PC-3 (cell line): ENCODE data around the gene ZMIZ1. TPM values are rescaled to one million over a fixed set of nuclear protein-coding genes. Genes with fewer than 3 reads are reported as not detected.

Experiments
- ATAC-seq: fragments of 200-7000 bp; cut with Tn5 transposase; 2 replicates; pipeline ENCODE4 v1.9.1; 2020; ENCODE audit warnings: mild to moderate bottlenecking, moderate library complexity
- BruUV-seq: library from RNA; stranded (reverse); fragments of 400-500 nt; replicated peaks from 2 replicates; lab custom pipeline; 2021; lab: Mats Ljungman, UMichigan
- CTCF ChIA-PET: fragments of 300-600 bp; sonication (Branson Sonifier 250); formaldehyde crosslinking; loops from one replicate; lab custom pipeline; 2022; ENCODE audit warnings: antibody characterized with exemption; lab: Charles Lee
- POLR2A ChIA-PET: fragments of 300-600 bp; sonication (Branson Sonifier 250); formaldehyde crosslinking; loops from one replicate; lab custom pipeline; 2022; ENCODE audit warnings: antibody characterized with exemption; ENCODE audit not compliant: unreplicated experiment; lab: Charles Lee
- DNase-seq: peaks from one replicate; pipeline ENCODE4 v3.0.0-alpha.2; 2015
- H2AFZ ChIP-seq: fragments of 300-600 bp; sonication (generic); 2 replicates; pipeline ENCODE4 v1.6.0; 2016; ENCODE audit warnings: antibody characterized with exemption, low read length
- H3F3A ChIP-seq: fragments of 300-600 bp; sonication (generic); one replicate; pipeline ENCODE4 v1.6.0; 2017; ENCODE audit warnings: antibody characterized with exemption, low read length, control low read depth, mild to moderate bottlenecking; ENCODE audit not compliant: unreplicated experiment
- H3K27ac ChIP-seq: fragments of 300-600 bp; sonication (generic); 2 replicates; pipeline ENCODE4 v1.5.1; 2016; ENCODE audit warnings: mild to moderate bottlenecking, low read length
- H3K27me3 ChIP-seq: fragments of 300-600 bp; sonication (generic); 2 replicates; pipeline ENCODE4 v1.6.1; 2016; ENCODE audit warnings: low read length, mixed read lengths
- H3K36me3 ChIP-seq: fragments of 300-600 bp; sonication (generic); 2 replicates; pipeline ENCODE4 v1.6.1; 2016; ENCODE audit warnings: low read depth, mixed run types, low read length, mixed read lengths
- H3K4me1 ChIP-seq: fragments of 300-600 bp; sonication (generic); 2 replicates; pipeline ENCODE4 v1.5.1; 2016; ENCODE audit warnings: low read length; ENCODE audit not compliant: insufficient read depth
- H3K4me2 ChIP-seq: fragments of 300-600 bp; sonication (generic); 2 replicates; pipeline ENCODE4 v1.6.0; 2016; ENCODE audit warnings: low read length
- H3K4me3 ChIP-seq: fragments of 300-600 bp; sonication (generic); 2 replicates; pipeline ENCODE4 v1.5.1; 2016; ENCODE audit warnings: mild to moderate bottlenecking, low read length, mixed read lengths
- H3K79me2 ChIP-seq: fragments of 300-600 bp; sonication (generic); 2 replicates; pipeline ENCODE4 v1.6.1; 2017; ENCODE audit warnings: low read length, mixed read lengths
- H3K9ac ChIP-seq: fragments of 300-600 bp; sonication (generic); 2 replicates; pipeline ENCODE4 v1.6.0; 2016; ENCODE audit warnings: mild to moderate bottlenecking, low read length
- H3K9me2 ChIP-seq: fragments of 300-600 bp; sonication (generic); replicated peaks from 2 replicates; pipeline ENCODE4 v1.6.1; 2016; ENCODE audit warnings: mixed run types, low read length, mixed read lengths
- H3K9me3 ChIP-seq: fragments of 300-600 bp; sonication (generic); 2 replicates; pipeline ENCODE4 v1.6.1; 2016; ENCODE audit warnings: low read length, mixed read lengths
- H4K20me1 ChIP-seq: fragments of 300-600 bp; sonication (generic); 2 replicates; pipeline ENCODE4 v1.6.1; 2016; ENCODE audit warnings: low read length, mixed read lengths
- EZH2 ChIP-seq: fragments of 300-600 bp; sonication (generic); IDR thresholded peaks from one replicate; pipeline ENCODE4 v1.6.1; 2017; ENCODE audit warnings: antibody characterized with exemption, mild to moderate bottlenecking, low read length; ENCODE audit not compliant: unreplicated experiment
- EZH2phosphoT487 ChIP-seq: fragments of 300-600 bp; sonication (generic); IDR thresholded peaks from 2 replicates; pipeline ENCODE4 v1.6.1; 2018; ENCODE audit warnings: mild to moderate bottlenecking, antibody characterized with exemption, low read length, borderline replicate concordance
- intact Hi-C: fragments of 100-400 bp; cut with micrococcal nuclease; formaldehyde crosslinking; loops from 2 replicates; pipeline ENCODE4 v1.9.0; 2023
- total RNA-seq: library from RNA; depleted of rRNA; stranded (reverse); fragments of >200 nt; gene quantifications from 2 replicates; pipeline ENCODE4 v1.2.3, GENCODE V29; 2014
- TF ChIP-seq, protein P1 (sequence below): fragments of 300-600 bp; sonication (generic); conservative IDR thresholded peaks from 2 replicates; pipeline ENCODE4 v1.5.1; 2017; ENCODE audit warnings: antibody characterized with exemption, low read depth, mild to moderate bottlenecking, low read length

Gene ZMIZ1
- total RNA-seq, 1 experiment from 2014 or later: 55.4 TPM

DNA sequence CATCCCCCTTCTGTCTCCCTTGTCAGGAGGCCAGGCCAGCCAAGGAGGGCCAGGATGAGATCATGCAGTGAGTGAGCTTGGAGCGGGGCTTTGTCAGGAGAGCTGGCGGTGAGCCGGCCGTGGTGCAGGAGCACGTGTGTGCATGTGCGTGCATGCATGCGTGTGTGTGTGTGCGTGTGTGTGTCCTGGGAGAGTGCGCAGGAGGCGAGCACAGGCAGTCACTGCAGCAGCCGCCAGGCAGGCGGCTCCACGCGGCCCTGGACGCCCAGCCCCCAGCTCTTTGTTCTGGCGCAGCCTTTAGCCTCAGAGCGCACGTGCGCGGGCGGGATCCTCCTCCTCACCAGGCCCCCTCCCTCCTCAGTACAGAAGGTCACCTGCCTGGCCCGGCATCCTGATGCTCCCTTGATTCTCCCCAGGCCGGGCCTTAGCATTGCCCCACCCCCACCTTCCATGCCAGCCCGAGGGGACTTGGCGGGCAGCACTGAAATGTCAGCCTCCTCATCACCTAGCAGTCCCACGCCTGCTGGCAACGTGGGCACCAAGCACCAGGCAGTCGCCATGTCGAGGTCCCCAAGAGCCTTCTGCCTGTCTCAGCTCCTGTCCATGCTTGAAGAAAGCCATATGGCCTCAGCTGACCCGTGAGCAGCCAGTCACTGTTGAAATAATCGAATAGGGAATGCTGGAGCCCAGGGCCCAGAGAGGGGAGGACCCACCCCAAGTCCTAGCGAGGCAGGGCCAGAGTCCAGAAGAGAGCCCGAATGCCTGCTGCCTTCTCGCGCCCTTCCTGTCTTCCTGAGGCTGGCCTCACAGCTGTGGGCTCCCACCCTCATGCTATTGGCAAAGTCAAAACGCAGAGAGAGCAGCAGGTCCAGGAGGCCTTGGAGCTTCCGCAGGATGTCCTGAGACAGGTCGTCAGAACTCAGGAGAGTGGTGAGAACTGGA, 152.6 kb downstream of the ZMIZ1 start:
- Histone ChIP-seq H3K27me3 (no peaks in the 10 kb centered on the region), H3K36me3 (peaks cover 35% of the 10 kb centered on the region), H3K9me2 (no peaks in the 10 kb centered on the region), H3K9ac (no peak overlapping the region), H2AFZ (no peak overlapping the region), H3K4me1 (no peaks in the 10 kb centered on the region), H3F3A (no peaks in the 10 kb centered on the region), H3K27ac (no peak overlapping the region), H3K4me2 (no peak overlapping the region), H3K79me2 (no peaks in the 10 kb centered on the region), H3K4me3 (no peak overlapping the region), H3K9me3 (no peaks in the 10 kb centered on the region), H4K20me1 (no peaks in the 10 kb centered on the region)
- BruUV-seq: no TSS peak
- CTCF ChIA-PET: no interaction called here
- DNase-seq (no peak), ATAC-seq (no peak)
- intact Hi-C loops: no loop called here
- POLR2A ChIA-PET: no interaction called here
- TF ChIP-seq, protein P1, sequence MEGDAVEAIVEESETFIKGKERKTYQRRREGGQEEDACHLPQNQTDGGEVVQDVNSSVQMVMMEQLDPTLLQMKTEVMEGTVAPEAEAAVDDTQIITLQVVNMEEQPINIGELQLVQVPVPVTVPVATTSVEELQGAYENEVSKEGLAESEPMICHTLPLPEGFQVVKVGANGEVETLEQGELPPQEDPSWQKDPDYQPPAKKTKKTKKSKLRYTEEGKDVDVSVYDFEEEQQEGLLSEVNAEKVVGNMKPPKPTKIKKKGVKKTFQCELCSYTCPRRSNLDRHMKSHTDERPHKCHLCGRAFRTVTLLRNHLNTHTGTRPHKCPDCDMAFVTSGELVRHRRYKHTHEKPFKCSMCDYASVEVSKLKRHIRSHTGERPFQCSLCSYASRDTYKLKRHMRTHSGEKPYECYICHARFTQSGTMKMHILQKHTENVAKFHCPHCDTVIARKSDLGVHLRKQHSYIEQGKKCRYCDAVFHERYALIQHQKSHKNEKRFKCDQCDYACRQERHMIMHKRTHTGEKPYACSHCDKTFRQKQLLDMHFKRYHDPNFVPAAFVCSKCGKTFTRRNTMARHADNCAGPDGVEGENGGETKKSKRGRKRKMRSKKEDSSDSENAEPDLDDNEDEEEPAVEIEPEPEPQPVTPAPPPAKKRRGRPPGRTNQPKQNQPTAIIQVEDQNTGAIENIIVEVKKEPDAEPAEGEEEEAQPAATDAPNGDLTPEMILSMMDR: no peak
- TF ChIP-seq EZH2: no peak
- TF ChIP-seq EZH2phosphoT487: no peak

DNA sequence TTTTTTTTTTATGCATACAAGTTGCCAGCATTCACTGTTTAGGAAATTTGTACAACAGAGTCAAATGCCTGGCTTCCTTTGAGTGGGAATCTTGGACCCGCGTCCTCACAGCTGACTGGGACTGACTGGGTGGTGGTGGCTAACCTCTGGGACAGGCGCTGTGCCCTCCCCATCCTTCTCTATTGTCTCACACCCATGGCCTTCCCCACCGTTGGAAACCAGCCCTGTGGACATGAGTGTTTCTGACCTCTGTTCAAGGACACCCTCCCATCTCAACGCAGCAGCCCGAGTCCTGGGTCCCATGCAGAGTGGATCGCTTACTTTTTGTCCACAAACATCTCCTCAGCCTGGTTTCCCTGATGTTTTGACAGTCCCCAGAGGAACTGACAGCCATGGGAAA, 153.4 kb downstream of the ZMIZ1 start:
- H3K27ac ChIP-seq: no peak overlapping the region
- ATAC-seq: no peak

More for the DNA sequence above, 153.4 kb downstream of the ZMIZ1 start:
- no peaks in the 10 kb centered on the region for H3K9me2 ChIP-seq
- no peaks in the 10 kb centered on the region for H3K79me2 ChIP-seq
- DNase-seq: no peak
- CTCF ChIA-PET: no interaction called here
- no peaks in the 10 kb centered on the region for H4K20me1 ChIP-seq
- TF ChIP-seq, protein P1: no peak
- TF ChIP-seq EZH2 (no peak), EZH2phosphoT487 (no peak)
- H3K4me2 ChIP-seq: no peak overlapping the region
- H3F3A ChIP-seq: no peaks in the 10 kb centered on the region
- H3K4me3 ChIP-seq: no peak overlapping the region
- intact Hi-C loops: no loop called here
- H3K4me1 ChIP-seq: no peaks in the 10 kb centered on the region
- H3K27me3 ChIP-seq: no peaks in the 10 kb centered on the region
- H3K36me3 ChIP-seq: peaks cover 29% of the 10 kb centered on the region
- POLR2A ChIA-PET: no interaction called here
- H3K9me3 ChIP-seq: no peaks in the 10 kb centered on the region
- no peak overlapping the region for H2AFZ ChIP-seq
- H3K9ac ChIP-seq: no peak overlapping the region
- no TSS peak for BruUV-seq
